Neural cell (in vitro differentiated cells): ENCODE data around the gene LRRC18. TPM values are rescaled to one million over a fixed set of nuclear protein-coding genes. Genes with fewer than 3 reads are reported as not detected.

Source experiments
- H2AFZ ChIP-seq: fragments of 200-600, 300-800 bp; sonication (generic), shearing (Covaris generic); 2 replicates; pipeline ENCODE4 v1.6.0; 2014; ENCODE audit warnings: low read depth, mild to moderate bottlenecking, antibody characterized with exemption, low read length, moderate library complexity
- H3F3A ChIP-seq: fragments of 200-600 bp; shearing (Covaris generic); 2 replicates; pipeline ENCODE4 v1.6.1; 2016; ENCODE audit warnings: mild to moderate bottlenecking, moderate library complexity, mixed read lengths, antibody characterized with exemption, low read length; ENCODE audit not compliant: insufficient read depth, poor library complexity, severe bottlenecking
- H3K27ac ChIP-seq: fragments of 200-600, 300-800 bp; sonication (generic), shearing (Covaris generic); 2 replicates; pipeline ENCODE4 v1.5.1; 2014; ENCODE audit warnings: mild to moderate bottlenecking, low read length, moderate library complexity
- H3K27me3 ChIP-seq: fragments of 300-800, 200-600 bp; sonication (generic), shearing (Covaris generic); 2 replicates; pipeline ENCODE4 v1.6.0; 2014; ENCODE audit warnings: mild to moderate bottlenecking, low read depth, low read length, moderate library complexity; ENCODE audit not compliant: insufficient read depth
- H3K36me3 ChIP-seq: fragments of 300-800, 200-600 bp; sonication (generic), shearing (Covaris generic); 2 replicates; pipeline ENCODE4 v1.5.1; 2014; ENCODE audit warnings: mild to moderate bottlenecking, antibody characterized with exemption, low read length, moderate library complexity; ENCODE audit not compliant: insufficient read depth
- H3K4me2 ChIP-seq: fragments of 300-800, 200-600 bp; sonication (generic), shearing (Covaris generic); 2 replicates; pipeline ENCODE4 v1.6.0; 2014; ENCODE audit warnings: mild to moderate bottlenecking, low read length
- H3K4me3 ChIP-seq: fragments of 300-800, 200-600 bp; sonication (generic), shearing (Covaris generic); 2 replicates; pipeline ENCODE4 v1.5.1; 2014; ENCODE audit warnings: mild to moderate bottlenecking, low read length, moderate library complexity
- H3K79me2 ChIP-seq: fragments of 200-600 bp; shearing (Covaris generic); replicated peaks from 2 replicates; pipeline ENCODE4 v1.6.0; 2014; ENCODE audit warnings: mild to moderate bottlenecking, low read length, moderate library complexity; ENCODE audit not compliant: insufficient read depth
- H3K9ac ChIP-seq: fragments of 300-800, 200-600 bp; sonication (generic), shearing (Covaris generic); 2 replicates; pipeline ENCODE4 v1.6.1; 2016; ENCODE audit warnings: mild to moderate bottlenecking, low read length, mixed read lengths
- H3K9me2 ChIP-seq: fragments of 200-600 bp; shearing (Covaris generic); 2 replicates; pipeline ENCODE4 v1.6.1; 2016; ENCODE audit warnings: mild to moderate bottlenecking, low read length, mixed read lengths; ENCODE audit not compliant: insufficient read depth
- H3K9me3 ChIP-seq: fragments of 200-600, 300-800 bp; sonication (generic), shearing (Covaris generic); 2 replicates; pipeline ENCODE4 v1.6.1; 2016; ENCODE audit warnings: mild to moderate bottlenecking, mixed run types, low read length, moderate library complexity, mixed read lengths
- H4K20me1 ChIP-seq: fragments of 200-600 bp; shearing (Covaris generic); 2 replicates; pipeline ENCODE4 v1.6.1; 2016; ENCODE audit warnings: mild to moderate bottlenecking, mixed run types; ENCODE audit not compliant: insufficient read depth
- EP300 ChIP-seq: fragments of 450-650 bp; conservative IDR thresholded peaks from 2 replicates; pipeline ENCODE4 v1.6.1; 2014; ENCODE audit warnings: antibody characterized with exemption, mild to moderate bottlenecking, moderate library complexity; ENCODE audit not compliant: poor library complexity, severe bottlenecking
- EZH2 ChIP-seq: fragments of 200-600, 300-800 bp; shearing (Covaris generic), sonication (generic); IDR thresholded peaks from 2 replicates; pipeline ENCODE4 v1.6.1; 2014; ENCODE audit warnings: antibody characterized with exemption, low read length, borderline replicate concordance, mild to moderate bottlenecking; ENCODE audit not compliant: insufficient read depth, poor library complexity, severe bottlenecking
- MXI1 ChIP-seq: fragments of 450-650 bp; conservative IDR thresholded peaks from 2 replicates; pipeline ENCODE4 v1.6.1; 2014; ENCODE audit warnings: antibody characterized with exemption, mild to moderate bottlenecking; ENCODE audit not compliant: poor library complexity, severe bottlenecking
- POLR2AphosphoS5 ChIP-seq: IDR thresholded peaks from 2 replicates; pipeline ENCODE4 v1.6.1; 2012
- RAD21 ChIP-seq: fragments of 450-650 bp; conservative IDR thresholded peaks from 2 replicates; pipeline ENCODE4 v1.6.1; 2014; ENCODE audit warnings: antibody characterized with exemption, mild to moderate bottlenecking, moderate library complexity
- SMC3 ChIP-seq: fragments of 450-650 bp; conservative IDR thresholded peaks from 2 replicates; pipeline ENCODE4 v1.6.1; 2014; ENCODE audit warnings: antibody characterized with exemption, mild to moderate bottlenecking, moderate library complexity; ENCODE audit not compliant: poor library complexity
- TAF1 ChIP-seq: IDR thresholded peaks from 2 replicates; pipeline ENCODE4 v1.6.1; 2012; ENCODE audit warnings: low read depth
- polyA plus RNA-seq: library from polyadenylated mRNA; depleted of rRNA; stranded (reverse); fragments of >200 nt; gene quantifications from 2 replicates; pipeline ENCODE4 v1.2.3, GENCODE V29; 2014
- TF ChIP-seq, protein P1 (sequence below): fragments of 450-650 bp; IDR thresholded peaks from 2 replicates; pipeline ENCODE4 v1.5.1; 2014; ENCODE audit warnings: antibody characterized with exemption, mild to moderate bottlenecking, moderate library complexity; ENCODE audit not compliant: poor library complexity, severe bottlenecking
- TF ChIP-seq, protein P2 (sequence below): IDR thresholded peaks from 2 replicates; pipeline ENCODE4 v1.6.1; 2012; ENCODE audit warnings: borderline replicate concordance

Gene LRRC18
- polyA plus RNA-seq, 1 donor from 2014 or later: not detected

DNA sequence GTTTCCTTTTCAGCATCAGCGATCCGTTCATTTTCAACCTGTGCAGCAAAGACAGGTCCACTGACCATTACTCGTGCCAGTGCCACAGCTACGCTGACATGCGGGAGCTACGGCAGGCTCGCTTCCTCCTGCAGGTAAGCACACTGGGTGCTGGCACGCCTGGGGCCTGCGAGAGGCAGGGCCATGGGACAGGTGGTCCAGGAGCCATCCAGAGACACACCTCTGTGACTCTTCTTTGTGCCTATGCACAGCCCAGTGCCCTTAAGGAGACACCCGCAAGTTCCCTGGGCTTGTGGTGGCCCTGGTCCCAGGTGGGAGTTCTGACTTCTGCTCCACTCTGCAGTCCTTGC is 42.2 kb downstream of the LRRC18 start:
- no peak overlapping the region for H2AFZ ChIP-seq
- H3F3A ChIP-seq: no peaks in the 10 kb centered on the region
- H3K4me3 ChIP-seq: no peak overlapping the region

DNA sequence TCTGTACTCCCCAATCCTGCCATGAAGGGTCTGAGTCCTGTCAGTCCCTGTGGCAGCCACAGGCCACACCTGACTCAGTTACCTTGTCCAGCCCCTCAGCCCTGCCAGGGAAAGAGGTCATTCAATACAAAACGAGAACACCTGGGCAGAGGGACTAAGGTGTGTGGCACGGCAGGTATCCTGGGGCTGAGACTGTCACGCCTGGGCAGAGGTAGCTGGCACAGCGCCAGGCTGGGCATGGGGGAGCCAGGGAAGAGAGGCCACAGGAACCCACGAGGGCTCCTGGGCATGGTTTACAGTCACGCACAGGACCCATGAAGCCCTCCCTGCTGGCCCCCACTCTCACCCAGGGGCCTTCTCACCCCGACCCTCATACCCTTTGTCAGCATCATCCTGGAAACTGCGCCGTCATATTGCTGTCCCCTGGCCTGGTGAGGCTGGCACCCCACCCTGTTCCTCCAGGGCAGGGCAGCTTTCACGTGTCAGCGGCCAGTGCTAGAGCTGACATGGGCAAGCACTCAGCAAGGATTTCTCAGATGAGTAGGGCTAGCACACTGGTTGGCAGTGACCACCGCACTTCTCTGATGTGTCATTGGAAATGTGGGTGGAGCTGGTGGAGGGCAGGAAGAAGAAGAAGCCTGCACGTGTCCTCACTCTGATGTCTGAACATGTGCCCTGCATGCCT is 42.7 kb downstream of the LRRC18 start:
- Histone ChIP-seq H3K4me3 (no peak overlapping the region), H2AFZ (no peak overlapping the region), H3K36me3 (no peaks in the 10 kb centered on the region), H3K27ac (no peak overlapping the region), H3K9ac (no peak overlapping the region), H3K9me3 (no peaks in the 10 kb centered on the region), H3K4me2 (no peak overlapping the region), H3K79me2 (no peaks in the 10 kb centered on the region), H3K9me2 (no peaks in the 10 kb centered on the region), H3F3A (no peaks in the 10 kb centered on the region), H4K20me1 (no peaks in the 10 kb centered on the region), H3K27me3 (no peaks in the 10 kb centered on the region)
- TF ChIP-seq EZH2 (no peak), RAD21 (no peak), TAF1 (no peak), EP300 (no peak), SMC3 (no peak), MXI1 (no peak), POLR2AphosphoS5 (no peak)
- TF ChIP-seq, protein P1, sequence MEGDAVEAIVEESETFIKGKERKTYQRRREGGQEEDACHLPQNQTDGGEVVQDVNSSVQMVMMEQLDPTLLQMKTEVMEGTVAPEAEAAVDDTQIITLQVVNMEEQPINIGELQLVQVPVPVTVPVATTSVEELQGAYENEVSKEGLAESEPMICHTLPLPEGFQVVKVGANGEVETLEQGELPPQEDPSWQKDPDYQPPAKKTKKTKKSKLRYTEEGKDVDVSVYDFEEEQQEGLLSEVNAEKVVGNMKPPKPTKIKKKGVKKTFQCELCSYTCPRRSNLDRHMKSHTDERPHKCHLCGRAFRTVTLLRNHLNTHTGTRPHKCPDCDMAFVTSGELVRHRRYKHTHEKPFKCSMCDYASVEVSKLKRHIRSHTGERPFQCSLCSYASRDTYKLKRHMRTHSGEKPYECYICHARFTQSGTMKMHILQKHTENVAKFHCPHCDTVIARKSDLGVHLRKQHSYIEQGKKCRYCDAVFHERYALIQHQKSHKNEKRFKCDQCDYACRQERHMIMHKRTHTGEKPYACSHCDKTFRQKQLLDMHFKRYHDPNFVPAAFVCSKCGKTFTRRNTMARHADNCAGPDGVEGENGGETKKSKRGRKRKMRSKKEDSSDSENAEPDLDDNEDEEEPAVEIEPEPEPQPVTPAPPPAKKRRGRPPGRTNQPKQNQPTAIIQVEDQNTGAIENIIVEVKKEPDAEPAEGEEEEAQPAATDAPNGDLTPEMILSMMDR: no peak
- TF ChIP-seq, protein P2, sequence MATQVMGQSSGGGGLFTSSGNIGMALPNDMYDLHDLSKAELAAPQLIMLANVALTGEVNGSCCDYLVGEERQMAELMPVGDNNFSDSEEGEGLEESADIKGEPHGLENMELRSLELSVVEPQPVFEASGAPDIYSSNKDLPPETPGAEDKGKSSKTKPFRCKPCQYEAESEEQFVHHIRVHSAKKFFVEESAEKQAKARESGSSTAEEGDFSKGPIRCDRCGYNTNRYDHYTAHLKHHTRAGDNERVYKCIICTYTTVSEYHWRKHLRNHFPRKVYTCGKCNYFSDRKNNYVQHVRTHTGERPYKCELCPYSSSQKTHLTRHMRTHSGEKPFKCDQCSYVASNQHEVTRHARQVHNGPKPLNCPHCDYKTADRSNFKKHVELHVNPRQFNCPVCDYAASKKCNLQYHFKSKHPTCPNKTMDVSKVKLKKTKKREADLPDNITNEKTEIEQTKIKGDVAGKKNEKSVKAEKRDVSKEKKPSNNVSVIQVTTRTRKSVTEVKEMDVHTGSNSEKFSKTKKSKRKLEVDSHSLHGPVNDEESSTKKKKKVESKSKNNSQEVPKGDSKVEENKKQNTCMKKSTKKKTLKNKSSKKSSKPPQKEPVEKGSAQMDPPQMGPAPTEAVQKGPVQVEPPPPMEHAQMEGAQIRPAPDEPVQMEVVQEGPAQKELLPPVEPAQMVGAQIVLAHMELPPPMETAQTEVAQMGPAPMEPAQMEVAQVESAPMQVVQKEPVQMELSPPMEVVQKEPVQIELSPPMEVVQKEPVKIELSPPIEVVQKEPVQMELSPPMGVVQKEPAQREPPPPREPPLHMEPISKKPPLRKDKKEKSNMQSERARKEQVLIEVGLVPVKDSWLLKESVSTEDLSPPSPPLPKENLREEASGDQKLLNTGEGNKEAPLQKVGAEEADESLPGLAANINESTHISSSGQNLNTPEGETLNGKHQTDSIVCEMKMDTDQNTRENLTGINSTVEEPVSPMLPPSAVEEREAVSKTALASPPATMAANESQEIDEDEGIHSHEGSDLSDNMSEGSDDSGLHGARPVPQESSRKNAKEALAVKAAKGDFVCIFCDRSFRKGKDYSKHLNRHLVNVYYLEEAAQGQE: no peak

More for the DNA sequence above, 42.2 kb downstream of the LRRC18 start:
- TF ChIP-seq EP300 (no peak), MXI1 (no peak), TAF1 (no peak), POLR2AphosphoS5 (no peak), SMC3 (no peak), EZH2 (no peak), RAD21 (no peak)
- TF ChIP-seq, protein P2: no peak
- TF ChIP-seq, protein P1: no peak
- no peak overlapping the region for H3K27ac ChIP-seq
- H3K4me2 ChIP-seq: no peak overlapping the region
- no peaks in the 10 kb centered on the region for H3K36me3 ChIP-seq
- no peaks in the 10 kb centered on the region for H3K27me3 ChIP-seq
- H3K79me2 ChIP-seq: no peaks in the 10 kb centered on the region
- H3K9me2 ChIP-seq: no peaks in the 10 kb centered on the region
- no peak overlapping the region for H3K9ac ChIP-seq
- H3K9me3 ChIP-seq: no peaks in the 10 kb centered on the region
- H4K20me1 ChIP-seq: no peaks in the 10 kb centered on the region
